GM12878 (cell line): ENCODE results near the gene FHOD3. TPM values are rescaled to one million over a fixed set of nuclear protein-coding genes. Genes with fewer than 3 reads are reported as not detected.

Experiments used
- ATAC-seq: fragments of 200-7000 bp; cut with Tn5 transposase; 3 replicates; pipeline ENCODE4 v1.9.1; 2020; ENCODE audit warnings: mild to moderate bottlenecking, moderate library complexity
- BruUV-seq: library from RNA; stranded (reverse); fragments of 400-500 nt; replicated peaks from 2 replicates; lab custom pipeline; 2021; lab: Mats Ljungman, UMichigan
- CTCF ChIA-PET: fragments of 300-600 bp; sonication (Branson Sonifier 250); formaldehyde crosslinking; extraction: SDS; loops from one replicate; lab custom pipeline; 2021; ENCODE audit warnings: inconsistent platforms; lab: Yijun Ruan, JAX
- POLR2A ChIA-PET: fragments of 350-600 bp; formaldehyde crosslinking; extraction: SDS; loops from one replicate; lab custom pipeline; 2021; ENCODE audit warnings: inconsistent platforms; lab: Charles Lee
- RAD21 ChIA-PET: fragments of 300-600 bp; sonication (Branson Sonifier 250); formaldehyde crosslinking; loops from one replicate; lab custom pipeline; 2023; ENCODE audit warnings: antibody characterized with exemption; ENCODE audit not compliant: unreplicated experiment; lab: Charles Lee
- SMC1A ChIA-PET: fragments of 300-600 bp; sonication (Branson Sonifier 250); formaldehyde crosslinking; loops from one replicate; lab custom pipeline; 2023; ENCODE audit not compliant: unreplicated experiment, uncharacterized antibody; lab: Charles Lee
- DNase-seq: peaks from one replicate; pipeline ENCODE4 v3.0.0-alpha.2; 2011; ENCODE audit warnings: low read depth, low spot score
- FAIRE-seq: peaks from 3 replicates; lab custom pipeline; 2011; peaks lifted over from hg19 to GRCh38; lab: Jason Lieb, UNC
- H2AFZ ChIP-seq: 2 replicates; pipeline ENCODE4 v1.6.0; 2011; ENCODE audit warnings: low read depth, low read length, control low read depth; ENCODE audit not compliant: control insufficient read depth
- H3K27ac ChIP-seq: 2 replicates; pipeline ENCODE4 v1.5.1; 2011; ENCODE audit warnings: control low read depth; ENCODE audit not compliant: control insufficient read depth, insufficient read depth
- H3K27me3 ChIP-seq, 2 experiments: replicated peaks in 1 of 2; 2 replicates each; pipeline versions ENCODE4 v1.6.0 to v1.6.1; 2011; ENCODE audit warnings: low read length in 1 of 2; ENCODE audit not compliant: control insufficient read depth in 2 of 2, insufficient read depth in 2 of 2
- H3K36me3 ChIP-seq, 2 experiments: 2 replicates each; pipeline ENCODE4 v1.5.1; 2011; ENCODE audit warnings: low read length in 1 of 2; ENCODE audit not compliant: control insufficient read depth in 2 of 2, insufficient read depth in 2 of 2
- H3K4me1 ChIP-seq: 2 replicates; pipeline ENCODE4 v1.6.1; 2011; ENCODE audit warnings: mild to moderate bottlenecking, low read length, moderate library complexity, mixed read lengths; ENCODE audit not compliant: control insufficient read depth, insufficient read depth
- H3K4me2 ChIP-seq: 2 replicates; pipeline ENCODE4 v1.6.0; 2011; ENCODE audit warnings: control low read depth; ENCODE audit not compliant: control insufficient read depth, insufficient read depth
- H3K4me3 ChIP-seq: fragments of 200-600 bp; sonication (generic); 2 replicates; pipeline ENCODE4 v1.5.1; 2016
- H3K79me2 ChIP-seq: 2 replicates; pipeline ENCODE4 v1.6.0; 2011; ENCODE audit warnings: low read length; ENCODE audit not compliant: control insufficient read depth, insufficient read depth
- H3K9ac ChIP-seq: 2 replicates; pipeline ENCODE4 v1.8.0; 2011; ENCODE audit warnings: low read length, control low read depth, mixed read lengths; ENCODE audit not compliant: control insufficient read depth, insufficient read depth
- H3K9me3 ChIP-seq: replicated peaks from 3 replicates; pipeline ENCODE4 v1.5.1; 2011; ENCODE audit warnings: mild to moderate bottlenecking, low read length; ENCODE audit not compliant: control insufficient read depth, insufficient read depth
- H4K20me1 ChIP-seq: 2 replicates; pipeline ENCODE4 v1.6.0; 2011; ENCODE audit not compliant: control insufficient read depth, insufficient read depth
- CHD4 ChIP-seq: fragments of 200-600 bp; sonication (generic); IDR thresholded peaks from 2 replicates; pipeline ENCODE4 v1.6.1; 2016; ENCODE audit warnings: mild to moderate bottlenecking
- EP300 ChIP-seq, 2 experiments: fragments of 150-350 bp in 1 of 2; IDR thresholded peaks; 2 replicates each; pipeline ENCODE4 v1.6.1; 2011 to 2012; ENCODE audit warnings: low read depth in 2 of 2, low read length in 2 of 2, borderline replicate concordance in 1 of 2, improper control_type of control experiment in 1 of 2, inconsistent platforms in 1 of 2; ENCODE audit not compliant: control insufficient read depth in 1 of 2
- FOXM1 ChIP-seq: IDR thresholded peaks from 2 replicates; pipeline ENCODE4 v1.6.1; 2012; ENCODE audit warnings: low read depth, mild to moderate bottlenecking, inconsistent platforms, low read length, moderate library complexity
- NFIC ChIP-seq: IDR thresholded peaks from 2 replicates; pipeline ENCODE4 v1.6.1; 2012; ENCODE audit warnings: low read depth, mild to moderate bottlenecking, inconsistent platforms, low read length, moderate library complexity
- RELA ChIP-seq: fragments of 450-650 bp; IDR thresholded peaks from 2 replicates; pipeline ENCODE4 v1.8.0; 2014; ENCODE audit warnings: borderline replicate concordance; ENCODE audit not compliant: partially characterized antibody
- WGBS: methylation state at CpG from one replicate; pipeline ENCODE4 v1.1.6; 2016; ENCODE audit warnings: low lambda C conversion rate; ENCODE audit not compliant: insufficient replicate concordance, insufficient coverage; ENCODE audit errors: missing lambda C conversion rate; 5-methylcytosine and 5-hydroxymethylcytosine counted together
- in situ Hi-C: fragments of 300-500 bp; cut with MboI; formaldehyde crosslinking; loops from 9 replicates; pipeline ENCODE4 v1.14.3; 2018; ENCODE audit warnings: mixed read lengths
- intact Hi-C: fragments of 100-400 bp; cut with micrococcal nuclease; formaldehyde crosslinking; loops from one replicate; pipeline ENCODE4 v1.14.2; 2022; ENCODE audit not compliant: unreplicated experiment
- polyA plus RNA-seq, 11 experiments: library from polyadenylated mRNA; depleted of rRNA in 4 of 11; unstranded in 6 of 11; stranded (reverse) in 5 of 11; fragments of >200 nt; fragmentation: Nextera tagmentation in 4 of 11; fragmentation: Illumina TruSeq in 1 of 11; extraction: Ambion mirVana in 4 of 11; extraction: Trizol in 1 of 11; gene quantifications; 1 replicate in 1 of 11; 2 replicates in 10 of 11; pipeline versions ENCODE4 v1.2.1 to v1.2.3, GENCODE V29; 2011 to 2016; ENCODE audit warnings: inconsistent platforms in 2 of 11, missing spikeins in 2 of 11, low read depth in 1 of 11
- total RNA-seq, 4 experiments: library from RNA; depleted of rRNA in 3 of 4; stranded (reverse); fragments of >200 nt in 3 of 4; fragmentation: Illumina TruSeq in 1 of 4; extraction: Trizol in 1 of 4; gene quantifications; 2 replicates each; pipeline versions ENCODE4 v1.2.1 to v1.2.3, GENCODE V29; 2013 to 2021
- TF ChIP-seq, protein P1 (sequence below): fragments of 450-650 bp; IDR thresholded peaks from 2 replicates; pipeline ENCODE4 v1.6.1; 2017; ENCODE audit warnings: mild to moderate bottlenecking, low read depth, inconsistent platforms; ENCODE audit not compliant: poor library complexity, severe bottlenecking
- TF ChIP-seq, protein P2 (sequence below): fragments of 450-650 bp; formaldehyde crosslinking; IDR thresholded peaks from 2 replicates; pipeline ENCODE4 v1.4.0; 2022; ENCODE audit warnings: mild to moderate bottlenecking, moderate library complexity

Gene FHOD3
- total and polyA plus RNA-seq, 10 of the 15 experiments (the other 5 are each of a cell fraction or from before 2014, with no cell fraction given) = 0.77 to 26.7 (median 10.4) TPM

DNA sequence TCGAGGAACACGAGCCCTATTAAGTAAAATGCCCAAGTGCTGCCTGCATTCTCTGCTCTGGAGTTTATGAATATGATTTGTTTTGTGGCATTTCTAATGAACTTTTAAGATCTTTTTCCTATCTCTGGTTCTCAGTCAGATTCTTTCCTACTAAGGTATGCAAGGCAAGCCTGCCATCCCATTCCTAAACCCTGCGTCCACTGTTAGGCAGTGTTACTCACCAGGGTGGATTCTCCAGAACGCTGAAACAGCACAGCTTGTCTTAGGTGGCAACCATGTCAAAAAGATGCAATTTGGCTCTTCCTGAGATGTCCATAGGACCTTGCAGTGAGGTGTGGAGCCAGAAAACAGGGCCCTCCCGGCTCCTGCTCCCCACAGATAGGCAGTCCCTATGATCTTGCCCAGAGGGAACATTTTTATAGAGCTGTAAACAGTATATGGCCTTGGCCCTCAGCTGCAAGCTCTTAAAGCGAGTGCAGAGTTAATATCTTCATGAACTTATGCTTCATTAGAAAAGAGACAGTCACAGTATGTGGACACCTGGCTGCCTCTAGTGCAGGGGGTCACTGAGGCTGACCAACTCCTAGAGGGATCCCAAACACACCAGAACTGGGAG, 446.9 kb downstream of the FHOD3 start (continued):
- TF ChIP-seq, protein P1, sequence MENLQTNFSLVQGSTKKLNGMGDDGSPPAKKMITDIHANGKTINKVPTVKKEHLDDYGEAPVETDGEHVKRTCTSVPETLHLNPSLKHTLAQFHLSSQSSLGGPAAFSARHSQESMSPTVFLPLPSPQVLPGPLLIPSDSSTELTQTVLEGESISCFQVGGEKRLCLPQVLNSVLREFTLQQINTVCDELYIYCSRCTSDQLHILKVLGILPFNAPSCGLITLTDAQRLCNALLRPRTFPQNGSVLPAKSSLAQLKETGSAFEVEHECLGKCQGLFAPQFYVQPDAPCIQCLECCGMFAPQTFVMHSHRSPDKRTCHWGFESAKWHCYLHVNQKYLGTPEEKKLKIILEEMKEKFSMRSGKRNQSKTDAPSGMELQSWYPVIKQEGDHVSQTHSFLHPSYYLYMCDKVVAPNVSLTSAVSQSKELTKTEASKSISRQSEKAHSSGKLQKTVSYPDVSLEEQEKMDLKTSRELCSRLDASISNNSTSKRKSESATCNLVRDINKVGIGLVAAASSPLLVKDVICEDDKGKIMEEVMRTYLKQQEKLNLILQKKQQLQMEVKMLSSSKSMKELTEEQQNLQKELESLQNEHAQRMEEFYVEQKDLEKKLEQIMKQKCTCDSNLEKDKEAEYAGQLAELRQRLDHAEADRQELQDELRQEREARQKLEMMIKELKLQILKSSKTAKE = no peak
- no peak for TF ChIP-seq NFIC

GRCh38 chr18:36745219-36745975, 447.9 kb downstream of the FHOD3 start:
- DNase-seq = no peak
- FAIRE-seq = no peak
- in situ Hi-C loops = no loop called here
- no peak overlapping the region for H3K4me3 ChIP-seq
- CTCF ChIA-PET = no interaction called here
- no peaks in the 10 kb centered on the region for H3K27me3 ChIP-seq
- peaks cover 2% of the 10 kb centered on the region for H3K4me1 ChIP-seq
- no peak overlapping the region for H3K27ac ChIP-seq
- no peaks in the 10 kb centered on the region for H4K20me1 ChIP-seq
- no peaks in the 10 kb centered on the region; a peak in 1 of 4 replicates for H3K36me3 ChIP-seq
- no peak overlapping the region for H3K4me2 ChIP-seq
- H3K9ac ChIP-seq = no peak overlapping the region
- no peak overlapping the region for H2AFZ ChIP-seq
- SMC1A ChIA-PET = no interaction called here
- intact Hi-C loops = no loop called here
- RAD21 ChIA-PET = no interaction called here
- BruUV-seq = no TSS peak
- POLR2A ChIA-PET = no interaction called here
- no peak for TF ChIP-seq FOXM1
- TF ChIP-seq RELA = no peak
- TF ChIP-seq, protein P2, sequence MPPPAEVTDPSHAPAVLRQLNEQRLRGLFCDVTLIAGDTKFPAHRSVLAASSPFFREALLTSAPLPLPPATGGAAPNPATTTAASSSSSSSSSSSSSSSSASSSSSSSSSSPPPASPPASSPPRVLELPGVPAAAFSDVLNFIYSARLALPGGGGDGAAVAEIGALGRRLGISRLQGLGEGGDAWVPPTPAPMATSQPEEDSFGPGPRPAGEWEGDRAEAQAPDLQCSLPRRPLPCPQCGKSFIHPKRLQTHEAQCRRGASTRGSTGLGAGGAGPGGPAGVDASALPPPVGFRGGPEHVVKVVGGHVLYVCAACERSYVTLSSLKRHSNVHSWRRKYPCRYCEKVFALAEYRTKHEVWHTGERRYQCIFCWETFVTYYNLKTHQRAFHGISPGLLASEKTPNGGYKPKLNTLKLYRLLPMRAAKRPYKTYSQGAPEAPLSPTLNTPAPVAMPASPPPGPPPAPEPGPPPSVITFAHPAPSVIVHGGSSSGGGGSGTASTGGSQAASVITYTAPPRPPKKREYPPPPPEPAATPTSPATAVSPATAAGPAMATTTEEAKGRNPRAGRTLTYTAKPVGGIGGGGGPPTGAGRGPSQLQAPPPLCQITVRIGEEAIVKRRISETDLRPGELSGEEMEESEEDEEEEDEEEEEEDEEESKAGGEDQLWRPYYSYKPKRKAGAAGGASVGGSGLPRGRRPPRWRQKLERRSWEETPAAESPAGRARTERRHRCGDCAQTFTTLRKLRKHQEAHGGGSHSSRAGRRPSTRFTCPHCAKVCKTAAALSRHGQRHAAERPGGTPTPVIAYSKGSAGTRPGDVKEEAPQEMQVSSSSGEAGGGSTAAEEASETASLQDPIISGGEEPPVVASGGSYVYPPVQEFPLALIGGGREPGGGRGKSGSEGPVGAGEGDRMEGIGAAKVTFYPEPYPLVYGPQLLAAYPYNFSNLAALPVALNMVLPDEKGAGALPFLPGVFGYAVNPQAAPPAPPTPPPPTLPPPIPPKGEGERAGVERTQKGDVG = no peak
- TF ChIP-seq EP300 (IDR thresholded peaks at IDR 0.05; ENCODE audit: borderline replicate concordance in 1 of 2, control insufficient read depth in 1 of 2, low read depth in 2 of 2, low read length in 2 of 2) = no peak
- TF ChIP-seq CHD4 = no peak
- 74% methylated on average over 17 of the region's 25 CpGs for WGBS
- no peaks in the 10 kb centered on the region for H3K79me2 ChIP-seq
- no peaks in the 10 kb centered on the region; the same call in 2 of the 3 replicates for H3K9me3 ChIP-seq
- ATAC-seq = no peak
